GM21381 (cell line): ENCODE data around the gene SELENON.
"Not testable (repeated sequence)": the region's sequence is repeated elsewhere in the genome, so short reads cannot be mapped to it uniquely, and the experiment has no call there.

Source experiments
- ATAC-seq: cut with Tn5 transposase; IDR thresholded peaks from one replicate; pipeline ENCODE4 v1.9.1; 2021; ENCODE audit warnings: mild to moderate bottlenecking, moderate library complexity; ENCODE audit not compliant: unreplicated experiment

Gene SELENON

DNA sequence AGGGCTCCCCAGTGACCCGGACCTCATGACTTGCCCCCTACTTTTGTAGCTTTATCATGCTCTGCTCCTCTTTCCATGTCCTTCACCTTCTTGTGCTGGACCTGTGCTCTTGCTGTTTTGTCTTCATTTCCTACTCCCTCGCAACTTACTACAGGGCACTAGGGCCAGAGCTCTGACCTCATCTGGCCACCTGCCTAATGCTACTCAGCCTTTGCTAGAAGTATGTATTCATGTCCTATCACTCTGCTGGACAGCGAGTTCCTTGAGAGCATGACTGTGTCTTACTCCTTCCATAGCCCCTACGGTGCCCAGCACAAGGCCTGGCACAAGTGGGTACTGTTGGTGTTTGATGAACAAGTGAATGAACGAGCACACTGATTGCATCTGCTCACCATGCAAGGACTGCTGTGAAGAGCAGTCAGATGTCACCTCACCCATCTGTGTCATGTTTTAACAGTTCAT lies 21.7 kb downstream of the SELENON start:
- ATAC-seq: no peak

DNA sequence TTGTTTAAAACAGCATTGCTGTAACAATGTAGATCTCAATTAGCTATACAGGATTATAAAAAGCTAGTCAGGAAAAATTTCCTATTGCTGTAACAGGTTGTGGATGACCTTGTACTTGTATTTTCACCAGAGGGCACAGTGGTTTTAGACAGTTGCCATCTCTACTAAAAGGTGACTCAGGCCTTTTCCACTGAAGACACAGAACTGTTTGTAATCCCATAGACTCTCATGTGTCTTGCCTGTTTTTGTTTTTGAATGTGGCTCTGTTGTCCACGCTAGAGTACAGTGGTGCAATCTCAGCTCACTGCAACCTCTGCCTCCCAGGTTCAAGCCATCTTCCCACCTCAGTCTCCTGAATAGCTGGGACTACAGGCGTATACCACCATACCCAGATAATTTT lies 25.6 kb downstream of the SELENON start:
- no peak for ATAC-seq

DNA sequence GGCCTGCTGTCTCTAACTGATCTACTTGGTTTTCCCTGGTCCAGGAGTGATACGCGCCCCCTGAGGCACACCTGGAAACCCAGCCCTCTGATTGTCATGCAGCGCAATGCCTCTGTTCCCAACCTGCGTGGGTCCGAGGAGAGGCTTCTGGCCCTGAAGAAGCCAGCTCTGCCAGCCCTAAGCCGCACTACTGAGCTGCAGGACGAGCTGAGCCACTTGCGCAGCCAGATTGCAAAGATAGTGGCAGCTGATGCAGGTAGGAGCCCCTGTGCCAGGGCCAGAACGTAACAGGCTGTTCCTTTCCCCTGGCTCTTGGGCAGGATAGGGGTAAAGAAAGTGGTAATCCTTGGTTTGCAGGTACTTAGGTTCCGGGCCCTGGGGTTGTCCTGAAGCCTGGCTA lies 26.6 kb downstream of the SELENON start:
- no peak for ATAC-seq

DNA sequence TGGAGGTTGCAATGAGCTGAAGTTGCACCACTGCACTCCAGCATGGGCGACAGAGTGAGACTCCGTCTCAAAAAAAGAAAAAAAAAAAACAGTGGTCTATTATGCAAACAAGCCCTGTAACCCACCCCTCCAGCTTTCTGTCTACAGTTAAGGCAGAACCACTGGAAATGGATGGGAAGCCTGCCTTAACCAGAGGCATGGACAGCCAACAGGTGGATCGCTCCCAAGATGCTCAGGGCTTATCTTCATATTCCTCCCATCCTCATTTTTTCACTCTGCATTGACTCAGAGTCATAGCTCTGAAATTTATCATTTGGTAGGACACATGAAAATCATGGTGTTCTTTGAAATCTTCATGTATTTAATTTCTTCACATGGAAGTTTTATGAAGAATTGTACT lies 28.5 kb downstream of the SELENON start:
- no peak for ATAC-seq

DNA sequence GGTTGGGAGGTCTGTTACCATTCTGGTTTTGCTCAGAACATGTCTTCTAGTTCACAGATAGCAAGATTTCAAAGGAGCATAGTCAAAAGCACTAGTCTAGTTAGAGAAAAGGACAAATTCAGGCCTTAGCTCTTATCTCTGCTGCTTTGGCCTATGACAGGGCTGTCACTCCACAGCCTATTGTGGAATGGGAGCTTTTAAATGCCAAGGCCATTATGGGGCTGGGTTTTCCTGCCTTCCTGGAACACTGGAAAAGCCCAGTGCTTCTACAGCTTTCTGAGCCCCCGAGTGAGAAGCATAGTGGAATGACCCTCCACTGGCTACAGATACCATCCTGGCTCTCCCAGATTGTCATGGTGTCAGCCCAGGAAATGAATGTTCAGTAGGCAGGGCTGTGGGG lies 29.1 kb downstream of the SELENON start:
- ATAC-seq: no peak

DNA sequence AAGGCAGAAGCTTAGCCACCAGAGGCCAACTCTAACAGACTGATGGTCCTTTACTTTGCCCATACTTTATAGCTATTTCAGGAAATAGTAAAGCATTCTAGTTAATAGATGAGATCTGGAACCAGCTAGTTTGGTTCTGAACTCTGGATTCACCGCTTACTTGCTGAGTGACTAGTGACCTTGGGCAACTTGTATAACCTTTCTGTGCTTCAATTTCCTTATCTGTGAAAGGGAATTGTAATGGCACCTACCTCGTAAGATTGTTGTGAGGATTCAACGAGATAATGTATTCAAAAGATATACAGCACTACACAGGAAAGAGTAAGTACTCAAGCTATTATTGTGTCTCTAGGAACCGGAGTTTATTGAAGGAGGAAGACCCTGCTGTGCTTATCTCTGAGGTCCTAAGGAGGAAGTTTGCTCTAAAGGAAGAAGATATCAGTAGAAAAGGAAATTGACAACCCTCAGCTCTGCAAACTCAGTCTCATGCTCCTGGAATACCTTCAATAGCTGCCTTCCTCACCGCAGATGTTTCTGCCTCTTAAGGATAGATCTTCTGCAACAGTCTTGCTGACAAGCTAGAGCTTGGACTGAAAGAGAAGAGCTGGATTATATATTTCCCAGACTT lies 31.7 kb downstream of the SELENON start:
- no peak for ATAC-seq

DNA sequence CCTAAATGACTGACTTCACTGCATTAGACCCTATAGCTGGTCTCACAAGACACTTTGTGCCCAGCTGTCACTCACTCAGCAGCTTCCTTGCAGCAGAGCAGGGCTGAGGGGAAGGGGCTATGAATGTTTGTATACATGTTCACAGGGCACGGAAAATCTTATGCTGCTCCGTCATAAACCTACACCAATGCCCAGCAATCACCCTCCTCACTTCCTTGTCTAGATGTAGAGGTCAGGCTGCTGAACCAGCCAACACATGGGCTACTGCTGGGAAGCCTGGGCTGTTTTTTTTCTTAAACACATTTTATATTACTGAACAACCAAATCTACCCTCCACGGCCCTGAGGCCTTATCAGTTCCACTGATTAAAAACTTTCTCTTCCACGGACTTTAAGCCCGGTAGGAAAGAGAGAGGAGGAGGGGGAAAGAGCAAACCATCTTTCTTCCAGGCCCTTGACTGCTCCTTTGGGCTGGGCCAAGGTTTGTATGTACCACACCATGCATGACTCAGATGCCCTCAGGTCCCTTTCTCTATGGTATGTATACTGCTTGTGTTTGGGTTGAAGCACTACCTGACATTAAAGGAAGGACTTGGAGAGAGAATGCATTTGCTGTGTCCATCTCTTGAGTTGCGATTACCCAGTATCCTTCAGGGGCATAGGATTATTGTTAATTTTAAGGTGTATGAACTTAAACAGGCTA lies 32.5 kb downstream of the SELENON start:
- ATAC-seq: no peak

DNA sequence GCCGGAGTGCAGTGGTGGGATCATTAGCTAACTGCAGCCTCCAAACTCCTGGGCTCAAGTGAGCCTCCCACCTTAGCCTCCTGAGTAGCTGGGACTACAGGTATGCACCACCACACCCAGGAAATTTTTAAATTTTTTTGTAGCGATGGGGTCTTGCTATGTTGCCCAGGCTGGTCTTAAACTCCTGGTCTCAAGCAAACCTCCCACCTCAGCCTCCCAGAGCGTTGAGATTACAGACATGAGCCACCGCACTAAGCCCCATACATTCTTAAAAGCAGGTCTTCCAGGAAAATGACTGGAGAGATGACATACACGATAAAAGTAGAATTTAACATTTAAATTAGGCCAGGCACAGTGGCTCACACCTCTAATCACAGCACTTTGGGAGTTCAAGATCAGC lies 33.2 kb downstream of the SELENON start:
- ATAC-seq: no peak

DNA sequence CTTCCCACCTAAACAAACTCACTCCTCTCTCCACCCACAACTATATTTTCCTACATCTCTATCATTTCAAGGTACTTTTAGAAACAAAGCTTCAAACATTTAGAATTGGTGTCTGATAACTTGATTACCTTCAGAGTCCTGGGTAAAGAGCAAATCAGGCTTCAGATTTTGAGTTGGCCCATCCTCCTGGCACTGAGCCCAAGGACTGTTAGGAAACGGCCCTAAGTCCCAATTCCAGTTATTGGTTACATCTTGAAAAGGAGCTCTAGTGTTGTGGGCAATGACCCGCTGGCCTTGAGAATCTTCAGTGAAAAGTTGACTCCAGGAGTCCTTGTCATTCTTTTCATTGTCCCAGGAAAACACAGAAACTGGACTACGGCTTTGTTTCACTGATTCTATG lies 34.9 kb downstream of the SELENON start:
- ATAC-seq: no peak

DNA sequence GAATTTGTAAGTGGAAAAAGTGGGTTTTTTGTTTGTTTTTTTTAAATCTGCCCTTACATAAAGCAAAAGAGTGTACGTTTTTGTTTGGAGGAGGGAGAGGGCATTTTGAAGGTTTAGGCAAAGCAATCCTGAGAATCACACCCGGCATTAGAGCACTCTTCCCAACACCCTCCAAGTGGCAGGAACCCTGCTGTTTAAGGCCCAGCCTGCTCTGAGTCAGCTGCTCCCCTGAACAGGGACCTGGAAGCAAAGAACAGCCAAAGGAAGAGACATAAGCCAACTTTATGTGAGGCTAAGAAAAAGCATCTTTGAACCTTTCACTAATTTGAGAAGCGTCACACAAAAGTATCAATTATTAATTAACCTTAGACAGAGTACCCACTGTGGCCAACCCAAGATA lies 36.7 kb downstream of the SELENON start:
- ATAC-seq: no peak

DNA sequence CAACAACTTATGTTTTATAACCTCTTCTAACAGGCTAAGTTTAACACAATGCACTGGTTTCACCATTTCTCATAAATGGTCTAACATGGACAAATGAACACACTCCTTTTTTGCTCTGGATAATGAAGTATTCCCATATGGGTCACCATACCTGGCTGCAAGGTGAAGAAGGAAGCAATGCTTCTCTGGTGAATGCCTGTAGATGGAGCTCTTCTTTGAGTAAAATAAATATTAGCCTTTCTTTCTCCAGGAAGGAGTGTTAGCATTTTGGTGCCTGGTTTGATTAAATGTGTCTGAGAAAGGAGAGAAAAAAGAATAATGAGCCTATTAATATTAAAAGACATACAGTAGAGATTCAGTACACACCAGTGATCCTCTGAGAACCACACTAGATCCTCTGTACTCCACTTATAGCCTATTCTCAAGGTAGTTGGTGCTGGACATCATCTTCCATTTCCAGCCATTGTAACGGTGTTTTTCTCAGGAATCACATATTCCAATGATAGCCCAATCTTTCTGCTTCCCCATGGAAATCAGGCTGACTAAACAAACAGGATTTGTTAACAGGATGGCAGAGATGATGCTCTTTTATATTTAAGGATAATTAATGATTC lies 37.4 kb downstream of the SELENON start:
- no peak for ATAC-seq

DNA sequence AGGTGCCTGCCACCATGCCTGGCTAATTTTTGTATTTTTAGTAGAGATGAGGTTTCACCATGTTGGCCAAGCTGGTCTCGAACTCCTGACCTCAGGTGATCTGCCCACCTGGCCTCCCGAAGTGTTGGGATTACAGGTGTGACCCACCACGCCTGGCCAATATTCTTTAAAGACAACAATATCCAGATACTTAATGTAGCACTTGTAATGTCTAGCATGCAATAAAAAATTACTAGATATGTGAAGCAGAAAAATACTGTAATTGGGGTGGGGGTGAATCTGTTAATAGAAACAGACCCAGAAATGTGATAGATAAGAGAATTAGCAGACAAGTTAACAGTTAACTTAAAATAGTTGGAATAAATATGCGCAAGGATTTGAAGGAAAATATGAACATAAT lies 39.8 kb downstream of the SELENON start:
- ATAC-seq: not testable (repeated sequence)

DNA sequence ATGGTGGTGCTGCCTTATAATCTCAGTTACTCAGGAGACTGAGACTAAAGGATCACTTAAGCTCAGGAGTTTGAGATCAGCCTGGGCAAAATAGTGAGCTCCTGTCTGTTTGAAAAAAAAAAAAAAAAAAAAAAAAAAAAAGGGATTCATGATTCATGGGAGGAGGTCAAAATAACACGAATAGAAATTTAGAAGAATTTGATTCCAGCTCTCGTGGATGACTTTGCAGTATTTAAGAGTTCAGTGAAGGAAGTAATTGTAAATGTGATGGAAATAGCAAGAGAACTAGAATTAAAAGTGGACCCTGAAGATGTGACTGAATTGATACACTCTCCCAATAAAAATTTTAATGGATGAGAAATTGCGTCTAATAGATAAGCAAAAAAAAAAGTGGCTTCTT lies 43.5 kb downstream of the SELENON start:
- no peak for ATAC-seq

DNA sequence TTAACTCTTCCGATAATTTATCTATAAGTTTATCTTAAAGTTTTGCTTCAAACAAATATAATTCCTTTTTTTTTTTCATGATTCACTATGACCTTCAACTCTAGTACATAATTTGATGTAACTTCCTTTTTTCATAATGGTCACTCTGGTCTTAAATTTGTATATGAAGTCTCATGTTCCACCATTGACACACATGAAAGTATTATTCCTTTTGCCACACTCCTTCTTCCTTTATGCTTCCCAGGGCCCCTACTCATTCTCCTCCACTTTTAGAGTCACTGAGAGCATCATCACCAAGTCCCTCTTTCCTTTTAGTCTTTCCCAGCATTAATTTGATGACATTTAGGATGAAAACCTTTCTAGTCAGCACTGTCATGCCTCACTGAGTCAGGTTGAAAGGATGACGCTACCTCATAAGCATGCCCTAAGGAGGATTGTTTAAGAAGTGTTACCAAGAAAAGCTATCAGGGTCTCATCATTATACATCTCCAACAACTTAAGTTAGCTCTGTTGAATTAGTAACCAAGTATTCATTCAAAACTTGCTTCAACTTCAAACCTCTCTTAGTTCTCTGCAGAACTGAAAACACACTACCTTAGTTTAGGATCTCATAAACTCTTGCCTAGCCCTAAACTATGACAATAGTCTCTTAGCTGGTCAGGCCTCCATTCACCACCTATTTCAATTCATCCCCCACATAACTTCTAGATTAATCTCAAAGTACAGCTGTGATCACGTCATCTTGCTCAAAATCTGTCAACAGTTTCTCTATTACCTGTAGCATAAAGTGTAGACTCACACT lies 44.7 kb downstream of the SELENON start:
- no peak for ATAC-seq

DNA sequence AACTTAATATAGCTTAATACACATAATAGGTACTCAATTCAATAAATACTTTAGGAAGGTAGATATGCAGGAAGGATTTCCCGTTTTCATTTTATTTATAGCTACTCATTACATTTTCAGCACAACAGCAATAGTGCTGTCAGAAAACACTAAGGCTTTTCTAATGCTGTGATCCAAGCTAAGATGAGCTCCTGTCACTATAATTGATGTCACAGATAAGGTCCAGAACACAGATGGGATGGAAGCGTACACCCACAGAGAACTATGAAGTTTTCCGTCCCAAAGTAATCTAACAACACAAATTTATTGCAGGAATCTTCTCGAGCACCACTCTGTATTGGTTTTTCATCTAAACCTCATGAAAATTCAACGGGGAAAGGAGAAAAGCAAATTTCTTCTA lies 45.7 kb downstream of the SELENON start:
- no peak for ATAC-seq

DNA sequence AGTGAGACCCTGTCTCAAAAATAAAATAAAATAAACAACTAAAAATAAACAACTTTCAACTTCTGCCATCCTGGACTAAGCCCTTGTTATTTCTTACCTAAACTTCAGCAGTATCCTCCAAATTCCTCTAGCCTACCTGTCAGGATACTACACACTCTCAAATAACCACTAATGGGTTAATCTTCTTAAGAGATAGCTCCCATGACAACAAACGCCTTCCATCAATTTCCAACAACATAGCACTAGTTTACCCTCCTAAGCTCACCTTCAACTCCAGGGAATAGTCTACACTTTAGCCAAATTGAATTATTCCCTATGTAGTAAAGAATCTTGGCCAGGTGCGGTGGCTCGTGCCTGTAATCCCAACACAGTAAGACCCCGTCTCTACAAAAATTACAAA lies 47.9 kb downstream of the SELENON start:
- ATAC-seq: no peak

DNA sequence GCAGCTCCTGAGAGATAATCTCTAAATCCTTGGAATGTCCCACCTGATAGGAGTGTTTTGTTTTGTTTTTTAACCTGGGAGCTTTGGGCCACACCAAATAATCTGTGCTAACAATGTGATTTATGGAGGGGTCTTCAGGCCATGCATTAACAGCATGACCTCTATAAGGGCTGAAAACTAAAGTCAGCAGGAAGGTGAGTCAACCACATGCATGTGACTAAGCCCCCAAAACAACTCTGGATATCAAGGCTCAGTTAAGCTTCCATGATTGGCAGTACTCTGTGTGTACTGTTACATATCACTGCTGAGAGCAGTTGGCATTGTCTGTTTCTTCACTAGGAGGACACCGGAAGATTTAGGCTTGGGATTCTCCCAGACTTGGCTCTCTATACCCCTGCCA lies 48.5 kb downstream of the SELENON start:
- ATAC-seq: no peak

DNA sequence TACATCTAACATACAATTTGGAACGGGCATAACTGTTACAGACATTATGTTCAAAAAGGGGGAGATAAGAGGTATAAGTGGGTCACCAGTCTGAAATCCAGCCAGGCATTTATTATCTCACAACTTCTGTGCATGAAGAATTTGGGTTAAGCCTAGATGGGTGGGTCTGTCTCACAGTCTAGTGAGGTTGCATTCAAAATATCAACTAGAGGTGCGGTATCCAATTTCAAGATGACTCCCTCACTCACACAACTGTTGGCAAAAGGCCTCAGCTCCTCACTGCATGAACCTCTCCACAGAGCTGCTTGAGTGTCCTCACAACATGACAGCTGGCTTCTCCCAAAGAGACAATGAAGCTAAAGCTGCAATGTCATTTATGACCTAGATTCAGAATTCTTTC lies 54.6 kb downstream of the SELENON start:
- ATAC-seq: no peak

DNA sequence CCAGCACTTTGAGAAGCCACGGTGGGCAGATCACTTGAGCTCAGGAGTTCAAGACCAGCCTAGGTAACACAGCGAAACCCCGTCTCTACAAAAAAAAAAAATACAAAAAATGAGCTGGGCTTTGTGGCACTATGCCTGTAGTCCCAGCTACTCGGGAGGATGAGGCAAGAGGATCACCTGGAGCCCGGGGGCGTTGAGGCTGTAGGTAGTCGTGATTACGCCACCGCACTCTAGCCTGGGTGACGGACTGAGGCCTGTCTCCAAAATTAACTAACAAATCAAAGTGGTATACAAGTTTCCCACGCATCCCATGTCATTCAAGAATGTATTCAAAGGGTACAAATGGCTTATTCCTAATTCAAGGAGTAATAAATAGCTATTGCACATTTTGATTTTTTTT lies 56.9 kb downstream of the SELENON start:
- no peak for ATAC-seq

DNA sequence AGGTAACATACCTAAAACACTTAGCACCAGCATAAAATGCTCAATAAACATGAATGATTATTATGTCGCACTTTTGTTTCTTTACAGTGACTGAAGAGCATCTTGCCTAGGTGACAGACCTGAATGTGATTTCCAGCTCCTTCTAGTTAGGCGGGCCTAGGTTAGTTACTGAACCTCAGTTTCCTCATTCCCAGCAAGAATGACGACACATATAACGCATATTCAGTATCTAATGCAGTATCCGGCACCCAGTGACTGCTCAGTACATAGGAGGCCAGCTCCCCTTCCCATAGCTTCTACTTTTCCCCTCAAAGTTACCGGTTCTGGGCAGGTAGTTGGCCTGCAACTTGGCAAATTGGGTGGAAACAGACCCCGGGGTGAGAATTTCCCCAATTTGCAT lies 58.5 kb downstream of the SELENON start:
- no peak for ATAC-seq

DNA sequence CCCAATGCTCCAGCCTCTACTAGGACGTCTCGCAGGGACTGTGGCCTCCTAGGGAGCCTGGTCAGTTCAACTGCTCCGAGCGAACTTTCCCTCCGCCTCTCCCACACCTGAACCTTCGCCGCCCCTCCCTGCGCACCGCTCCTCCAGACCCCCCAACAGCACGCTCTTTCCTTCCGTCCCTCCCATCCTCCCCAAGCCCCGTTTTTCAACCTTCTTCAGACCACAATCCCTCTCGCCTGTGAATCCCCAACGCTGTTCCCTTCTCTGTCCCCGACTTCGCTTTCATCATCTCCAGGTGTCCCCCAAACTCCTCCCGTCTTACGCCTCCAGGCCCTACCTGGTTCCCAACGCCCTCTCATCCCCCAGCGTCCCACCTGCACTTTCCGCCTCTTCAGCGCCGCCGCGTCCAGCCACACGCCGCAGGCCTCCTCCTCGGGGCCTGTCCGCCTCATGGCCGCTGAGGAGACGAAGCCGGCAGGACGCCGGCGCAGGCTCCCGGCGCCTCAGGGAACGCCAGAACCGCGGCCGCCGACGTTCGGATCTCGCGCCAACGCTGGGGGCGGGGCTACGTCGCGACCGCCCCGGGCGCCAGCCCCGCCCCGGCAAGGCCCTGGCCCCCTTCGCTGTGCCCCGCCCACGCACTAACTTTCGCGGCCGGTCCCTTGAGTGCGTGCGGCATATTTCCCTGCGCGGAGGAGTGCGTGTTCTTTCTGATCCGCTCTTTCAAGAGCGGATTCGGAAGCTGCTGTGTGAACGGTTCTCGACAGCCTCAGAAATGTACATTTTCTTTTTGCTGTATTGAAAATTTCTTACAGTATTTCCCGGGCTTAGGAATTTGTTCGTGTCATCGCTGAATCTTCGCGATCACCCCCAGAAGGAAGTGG lies 59.2 kb downstream of the SELENON start, which contains the start of gene AUNIP:
AUNIP (minus strand) TSS at position 552 of the 884 bp plus-strand sequence; CDS start at position 452, 100 bp downstream.
- ATAC-seq: peak; percentile 89
